ENCODE measurements around the gene SPDEF.

Gene SPDEF

GRCh38 chr6:34583461-34583860, 27.3 kb upstream of the SPDEF start:
- DNase-seq, result peak; percentile 28

- no peak for DNase-seq
Measured at GRCh38 chr6:34581561-34581920, 25.4 kb upstream of the SPDEF start.

- DNase-seq, result no peak
Measured at GRCh38 chr6:34580707-34581560, 24.8 kb upstream of the SPDEF start.

GRCh38 chr6:34578445-34579262, 22.5 kb upstream of the SPDEF start:
- no peak for DNase-seq

GRCh38 chr6:34576286-34576955, 20.3 kb upstream of the SPDEF start:
- DNase-seq, result no peak

- no peak for DNase-seq
Measured at GRCh38 chr6:34575326-34575725, 19.2 kb upstream of the SPDEF start.

- DNase-seq, result no peak
Measured at GRCh38 chr6:34574647-34575293, 18.6 kb upstream of the SPDEF start.

GRCh38 chr6:34573567-34574183, 17.5 kb upstream of the SPDEF start:
- DNase-seq, result no peak

GRCh38 chr6:34572585-34572984, 16.5 kb upstream of the SPDEF start:
- no peak for DNase-seq

- DNase-seq, result no peak
Measured at GRCh38 chr6:34572021-34572420, 15.9 kb upstream of the SPDEF start.

GRCh38 chr6:34571388-34571787, 15.3 kb upstream of the SPDEF start:
- no peak for DNase-seq

GRCh38 chr6:34570066-34570833, 14.1 kb upstream of the SPDEF start:
- DNase-seq, result no peak

GRCh38 chr6:34569361-34569973, 13.3 kb upstream of the SPDEF start:
- DNase-seq, result no peak

GRCh38 chr6:34568341-34569201, 12.4 kb upstream of the SPDEF start:
- DNase-seq, result no peak

- no peak for DNase-seq
Measured at GRCh38 chr6:34566830-34567546, 10.9 kb upstream of the SPDEF start.

GRCh38 chr6:34565722-34566137, 9.6 kb upstream of the SPDEF start:
- DNase-seq, result no peak

GRCh38 chr6:34564181-34564580, 8.1 kb upstream of the SPDEF start:
- no peak for DNase-seq

GRCh38 chr6:34563513-34563870, 7.4 kb upstream of the SPDEF start:
- DNase-seq, result no peak

- no peak for DNase-seq
Measured at GRCh38 chr6:34562861-34563512, 6.9 kb upstream of the SPDEF start.

All from stimulated activated CD8-positive, alpha-beta memory T cell treated with anti-CD3 and anti-CD28 coated beads, Interleukin-4, amount 100 ng/mL, for 48 hours (primary cell).